Right lobe of liver (tissue), 6 donors: ENCODE results near the gene NLRC5. TPM values are rescaled to one million over a fixed set of nuclear protein-coding genes. Genes with fewer than 3 reads are reported as not detected.

Experiments used
- ATAC-seq, 4 donors: fragments of 200-7000 bp; cut with Tn5 transposase; one replicate each; pipeline ENCODE4 v1.9.1; 2020; ENCODE audit warnings: mild to moderate bottlenecking in 4 of 4, moderate library complexity in 4 of 4
- DNase-seq, 3 donors: peaks; one replicate each; pipeline ENCODE4 v3.0.0-alpha.2; 2020
- H3K27ac ChIP-seq, 3 donors: fragments of 200-600 bp; one replicate each; pipeline ENCODE4 v1.8.0; 2022
- H3K27me3 ChIP-seq, 2 donors: fragments of 200-600 bp; one replicate each; pipeline ENCODE4 v1.8.0; 2022
- H3K36me3 ChIP-seq, 4 donors: fragments of 200-600 bp; sonication (generic) in 1 of 4; one replicate each; pipeline versions ENCODE4 v1.5.1 to v1.8.0; 2017 to 2022; ENCODE audit warnings: control low read depth in 1 of 4
- H3K4me1 ChIP-seq, 4 donors: fragments of 200-600 bp; sonication (generic) in 1 of 4; one replicate each; pipeline versions ENCODE4 v1.5.1 to v1.8.0; 2017 to 2022; ENCODE audit warnings: control low read depth in 1 of 4
- H3K4me3 ChIP-seq, 3 donors: fragments of 200-600 bp; one replicate each; pipeline ENCODE4 v1.8.0; 2022
- H3K9me3 ChIP-seq, 4 donors: fragments of 200-600 bp; sonication (generic) in 1 of 4; one replicate each; pipeline versions ENCODE4 v1.5.1 to v1.8.0; 2017 to 2022; ENCODE audit warnings: control low read depth in 1 of 4
- CTCF ChIP-seq, 4 donors: fragments of 200-600 bp in 3 of 4; fragments of 450-650 bp in 1 of 4; IDR thresholded peaks; one replicate each; pipeline versions ENCODE4 v1.5.1 to v1.8.0; 2016 to 2022; ENCODE audit warnings: antibody characterized with exemption in 4 of 4, mild to moderate bottlenecking in 2 of 4
- POLR2A ChIP-seq: fragments of 450-650 bp; IDR thresholded peaks from one replicate; pipeline ENCODE4 v1.6.1; 2017; ENCODE audit warnings: antibody characterized with exemption, mild to moderate bottlenecking
- WGBS: methylation state at CpG from one replicate; pipeline ENCODE4 v1.1.6; 2018; ENCODE audit warnings: low coverage, low lambda C conversion rate; ENCODE audit not compliant: insufficient coverage; ENCODE audit errors: missing lambda C conversion rate; 5-methylcytosine and 5-hydroxymethylcytosine counted together
- intact Hi-C, 2 donors: fragments of 100-400 bp; cut with DNase I; formaldehyde crosslinking; loops; one replicate each; pipeline versions ENCODE4 v1.11.2 to v1.14.1; 2022
- total RNA-seq, 6 experiments: library from RNA; depleted of rRNA in 2 of 6; stranded (reverse); fragments of >200 nt in 2 of 6; fragmentation: NEBNext Ultra II Directional in 3 of 6; extraction: Animal tissue kit (Norgen Biotek cat#: 25700) in 3 of 6; gene quantifications; one replicate each; pipeline versions ENCODE4 v1.1.0 to v1.2.4, GENCODE V29; 2016 to 2023
- donor health status: DM: no; HTN: yes; CAD: no.
- donor health status: DM: no; HTN: no; CAD: no.
- donor health status: DM: no; HTN: no; CAD: no.
- donor health status: DM: no; HTN: yes; CAD: no.
- donor health status: DM: no; HTN: yes; CAD: no.

NLRC5 gene
- total RNA-seq, 6 experiments from 2014 or later, result 4.6 to 25.2 (median 13.3) TPM

GRCh38 chr16:57049678-57050077 lies 60.3 kb downstream of the NLRC5 start:
- H3K9me3 ChIP-seq, result no peaks in the 10 kb centered on the region
- WGBS, result 93% methylated on average over 3 of the region's 4 CpGs
- no peaks in the 10 kb centered on the region for H3K27me3 ChIP-seq
- no peak overlapping the region for H3K27ac ChIP-seq
- no peak for TF ChIP-seq CTCF (IDR thresholded peaks at IDR 0.05)
- no peak for TF ChIP-seq POLR2A
- ATAC-seq, result no peak
- peaks cover 0 to 5% (median 1%) of the 10 kb centered on the region in 4 donors for H3K36me3 ChIP-seq
- H3K4me3 ChIP-seq, result no peak overlapping the region
- DNase-seq, result no peak
- H3K4me1 ChIP-seq, result no peaks in the 10 kb centered on the region
- intact Hi-C loops, result no loop called here

- Histone ChIP-seq H3K4me1 (no peaks in the 10 kb centered on the region), H3K4me3 (no peak overlapping the region), H3K27ac (no peak overlapping the region), H3K27me3 (no peaks in the 10 kb centered on the region), H3K9me3 (no peaks in the 10 kb centered on the region), H3K36me3 (peaks cover 0 to 5% (median 1%) of the 10 kb centered on the region in 4 donors)
- no peak for DNase-seq
- 81% methylated on average over 9 of the region's 11 CpGs for WGBS
- intact Hi-C loops, result no loop called here
- no peak for ATAC-seq
- TF ChIP-seq POLR2A, result no peak
- no peak for TF ChIP-seq CTCF (IDR thresholded peaks at IDR 0.05)
These were observed 62.4 kb downstream of the NLRC5 start for GRCh38 chr16:57051696-57052228.

GRCh38 chr16:57053206-57053605 lies 63.8 kb downstream of the NLRC5 start:
- H3K27me3 ChIP-seq, result no peaks in the 10 kb centered on the region
- no peak for DNase-seq
- 93% methylated on average over 7 of the region's 9 CpGs for WGBS
- H3K4me3 ChIP-seq, result no peak overlapping the region
- no peaks in the 10 kb centered on the region for H3K4me1 ChIP-seq
- ATAC-seq, result no peak
- TF ChIP-seq POLR2A, result no peak
- TF ChIP-seq CTCF (IDR thresholded peaks at IDR 0.05), result no peak
- H3K27ac ChIP-seq, result no peak overlapping the region
- intact Hi-C loops, result no loop called here
- H3K9me3 ChIP-seq, result no peaks in the 10 kb centered on the region
- peaks cover 0 to 2% (median 0%) of the 10 kb centered on the region in 4 donors for H3K36me3 ChIP-seq

GRCh38 chr16:57054338-57054737 lies 65.0 kb downstream of the NLRC5 start:
- intact Hi-C loops, result no loop called here
- DNase-seq (no peak), ATAC-seq (no peak)
- H3K4me3 ChIP-seq, result no peak overlapping the region
- H3K36me3 ChIP-seq, result peaks cover 0 to 2% (median 0%) of the 10 kb centered on the region in 4 donors
- TF ChIP-seq POLR2A, result no peak
- TF ChIP-seq CTCF (IDR thresholded peaks at IDR 0.05), result no peak
- no peaks in the 10 kb centered on the region for H3K27me3 ChIP-seq
- H3K27ac ChIP-seq, result no peak overlapping the region
- 80% methylated on average over 1 of the region's 5 CpGs for WGBS
- H3K9me3 ChIP-seq, result no peaks in the 10 kb centered on the region
- H3K4me1 ChIP-seq, result no peaks in the 10 kb centered on the region

- ATAC-seq (no peak), DNase-seq (no peak)
- TF ChIP-seq POLR2A, result no peak
- H3K4me3 ChIP-seq, result no peak overlapping the region
- H3K27ac ChIP-seq, result no peak overlapping the region
- H3K4me1 ChIP-seq, result no peaks in the 10 kb centered on the region
- intact Hi-C loops, result no loop called here
- H3K36me3 ChIP-seq, result peaks cover 0 to 2% (median 0%) of the 10 kb centered on the region in 4 donors
- no peaks in the 10 kb centered on the region for H3K27me3 ChIP-seq
- H3K9me3 ChIP-seq, result no peaks in the 10 kb centered on the region
- WGBS, result 38% methylated on average over 1 of the region's 7 CpGs
These were observed 65.4 kb downstream of the NLRC5 start for GRCh38 chr16:57054771-57055170.
